ENCODE results near the gene KANK3. TPM values are rescaled to one million over a fixed set of nuclear protein-coding genes. Genes with fewer than 3 reads are reported as not detected.
"Not testable (repeated sequence)": the region's sequence is repeated elsewhere in the genome, so short reads cannot be mapped to it uniquely, and the experiment has no call there.

KANK3 gene
- total RNA-seq, 1 experiment from 2014 or later: 0.37 TPM

- Histone ChIP-seq H3F3A (ENCODE audit: insufficient read depth, low read depth) (peaks cover 11% of the 10 kb centered on the region), H3K4me3 (no peak overlapping the region), H3K4me1 (replicated peaks; ENCODE audit: insufficient read depth) (peaks cover 8% of the 10 kb centered on the region; the same call in 1 of the 2 replicates), H2AFZ (no peak overlapping the region), H3K27me3 (ENCODE audit: insufficient read depth, low read depth) (no peaks in the 10 kb centered on the region), H4K20me1 (ENCODE audit: insufficient read depth) (no peaks in the 10 kb centered on the region), H3K9me2 (ENCODE audit: insufficient read depth) (no peaks in the 10 kb centered on the region), H3K4me2 (no peak overlapping the region), H3K79me2 (ENCODE audit: low read depth) (no peaks in the 10 kb centered on the region), H3K9me3 (ENCODE audit: insufficient read depth, low read depth) (no peaks in the 10 kb centered on the region), H3K27ac (no peak overlapping the region), H3K36me3 (ENCODE audit: low read depth) (no peaks in the 10 kb centered on the region)
- no peak for DNase-seq
- TF ChIP-seq EZH2 (IDR thresholded peaks at IDR 0.05; ENCODE audit: low read depth): no peak
- TF ChIP-seq, protein P1, sequence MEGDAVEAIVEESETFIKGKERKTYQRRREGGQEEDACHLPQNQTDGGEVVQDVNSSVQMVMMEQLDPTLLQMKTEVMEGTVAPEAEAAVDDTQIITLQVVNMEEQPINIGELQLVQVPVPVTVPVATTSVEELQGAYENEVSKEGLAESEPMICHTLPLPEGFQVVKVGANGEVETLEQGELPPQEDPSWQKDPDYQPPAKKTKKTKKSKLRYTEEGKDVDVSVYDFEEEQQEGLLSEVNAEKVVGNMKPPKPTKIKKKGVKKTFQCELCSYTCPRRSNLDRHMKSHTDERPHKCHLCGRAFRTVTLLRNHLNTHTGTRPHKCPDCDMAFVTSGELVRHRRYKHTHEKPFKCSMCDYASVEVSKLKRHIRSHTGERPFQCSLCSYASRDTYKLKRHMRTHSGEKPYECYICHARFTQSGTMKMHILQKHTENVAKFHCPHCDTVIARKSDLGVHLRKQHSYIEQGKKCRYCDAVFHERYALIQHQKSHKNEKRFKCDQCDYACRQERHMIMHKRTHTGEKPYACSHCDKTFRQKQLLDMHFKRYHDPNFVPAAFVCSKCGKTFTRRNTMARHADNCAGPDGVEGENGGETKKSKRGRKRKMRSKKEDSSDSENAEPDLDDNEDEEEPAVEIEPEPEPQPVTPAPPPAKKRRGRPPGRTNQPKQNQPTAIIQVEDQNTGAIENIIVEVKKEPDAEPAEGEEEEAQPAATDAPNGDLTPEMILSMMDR (conservative IDR thresholded peaks at IDR 0.05): no peak
- CTCF ChIA-PET: interaction anchor here (0.6 kb wide), 2 partner anchors 59 to 422 kb away, joined by 3 to 16 read pairs; partner anchors contain the start of gene SNAPC2
- no TSS peak for BruUV-seq (replicated peaks)
- intact Hi-C loops (cut with micrococcal nuclease; ENCODE audit: unreplicated experiment): no loop called here
- POLR2A ChIA-PET (ENCODE audit: unreplicated experiment): no interaction called here
These were observed 762 bp downstream of the KANK3 start for GRCh38 chr19:8342316-8342683.

- CTCF ChIA-PET: interaction anchor here (0.6 kb wide), 1 partner anchor 74 kb away, joined by 6 read pairs; no protein-coding TSS in a partner anchor
- H4K20me1 ChIP-seq (ENCODE audit: insufficient read depth); DNase-seq; H3K4me2 ChIP-seq; H3K27me3 ChIP-seq (ENCODE audit: insufficient read depth, low read depth); H3K27ac ChIP-seq; H3F3A ChIP-seq (ENCODE audit: insufficient read depth, low read depth); H3K4me3 ChIP-seq; H2AFZ ChIP-seq; H3K79me2 ChIP-seq (ENCODE audit: low read depth); H3K9me3 ChIP-seq (ENCODE audit: insufficient read depth, low read depth); intact Hi-C loops (cut with micrococcal nuclease; ENCODE audit: unreplicated experiment); H3K36me3 ChIP-seq (ENCODE audit: low read depth); BruUV-seq (replicated peaks); H3K4me1 ChIP-seq (replicated peaks; ENCODE audit: insufficient read depth); POLR2A ChIA-PET (ENCODE audit: unreplicated experiment); H3K9me2 ChIP-seq (ENCODE audit: insufficient read depth): not testable (repeated sequence)
These were observed 1.6 kb downstream of the KANK3 start for GRCh38 chr19:8341504-8341903.

DNA sequence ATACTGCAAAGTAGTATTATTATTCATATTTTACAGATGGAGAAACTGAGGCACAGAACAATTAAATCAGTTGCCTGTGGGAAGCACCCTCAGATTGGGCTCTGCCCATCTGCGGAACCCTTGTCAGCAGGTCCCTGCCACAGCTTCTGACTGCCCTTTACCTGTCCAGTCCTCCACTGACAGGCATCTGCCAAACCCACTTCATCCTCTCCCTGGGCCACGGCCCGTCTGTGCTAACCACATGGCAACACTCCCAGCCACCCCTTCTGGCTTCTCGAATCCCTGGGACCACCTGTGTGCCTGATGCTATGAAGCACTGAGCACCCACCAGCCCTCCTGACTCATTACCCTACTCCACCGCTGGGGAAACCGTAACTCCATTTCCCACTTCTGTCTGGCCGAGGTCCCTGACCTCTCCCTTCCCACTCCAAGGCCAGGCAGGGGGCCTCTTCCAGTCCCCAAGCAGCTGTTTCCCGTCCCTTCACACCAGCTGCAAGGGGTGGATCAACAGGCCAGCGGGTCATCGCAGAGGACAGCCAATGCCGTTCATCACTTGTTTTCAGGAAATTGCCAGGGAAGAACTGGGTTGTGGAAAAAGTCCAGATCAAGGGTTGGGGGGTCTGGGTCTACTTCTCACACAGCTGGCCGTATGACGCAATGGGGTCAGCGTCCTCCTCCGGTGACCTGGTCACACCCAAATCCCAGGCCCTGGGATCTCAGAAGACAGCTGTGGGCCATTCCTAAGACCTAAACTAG is 2.5 kb downstream of the KANK3 start:
- Histone ChIP-seq H4K20me1 (ENCODE audit: insufficient read depth) (no peaks in the 10 kb centered on the region), H3K4me1 (replicated peaks; ENCODE audit: insufficient read depth) (peaks cover 8% of the 10 kb centered on the region; the same call in 1 of the 2 replicates), H3K4me3 (no peak overlapping the region), H2AFZ (no peak overlapping the region), H3F3A (ENCODE audit: insufficient read depth, low read depth) (peaks cover 14% of the 10 kb centered on the region), H3K27me3 (ENCODE audit: insufficient read depth, low read depth) (no peaks in the 10 kb centered on the region), H3K36me3 (ENCODE audit: low read depth) (no peaks in the 10 kb centered on the region), H3K27ac (no peak overlapping the region), H3K79me2 (ENCODE audit: low read depth) (no peaks in the 10 kb centered on the region), H3K9me2 (ENCODE audit: insufficient read depth) (no peaks in the 10 kb centered on the region), H3K9me3 (ENCODE audit: insufficient read depth, low read depth) (no peaks in the 10 kb centered on the region), H3K4me2 (no peak overlapping the region)
- no peak for TF ChIP-seq EZH2 (IDR thresholded peaks at IDR 0.05; ENCODE audit: low read depth)
- TF ChIP-seq, protein P1 (conservative IDR thresholded peaks at IDR 0.05): no peak
- ChIA-PET POLR2A (ENCODE audit: unreplicated experiment) (no interaction called here), CTCF (no interaction called here)
- DNase-seq: no peak
- intact Hi-C loops (cut with micrococcal nuclease; ENCODE audit: unreplicated experiment): no loop called here
- no TSS peak for BruUV-seq (replicated peaks)

GRCh38 chr19:8338835-8339234 is 4.2 kb downstream of the KANK3 start:
- Histone ChIP-seq H3K9me2 (ENCODE audit: insufficient read depth) (no peaks in the 10 kb centered on the region), H4K20me1 (ENCODE audit: insufficient read depth) (no peaks in the 10 kb centered on the region), H3K4me2 (no peak overlapping the region), H3K27me3 (ENCODE audit: insufficient read depth, low read depth) (no peaks in the 10 kb centered on the region), H3K27ac (no peak overlapping the region), H3K9me3 (ENCODE audit: insufficient read depth, low read depth) (no peaks in the 10 kb centered on the region), H3F3A (ENCODE audit: insufficient read depth, low read depth) (peaks cover 14% of the 10 kb centered on the region), H3K4me1 (replicated peaks; ENCODE audit: insufficient read depth) (peaks cover 8% of the 10 kb centered on the region; the same call in 1 of the 2 replicates), H3K36me3 (ENCODE audit: low read depth) (no peaks in the 10 kb centered on the region), H3K79me2 (ENCODE audit: low read depth) (no peaks in the 10 kb centered on the region), H2AFZ (no peak overlapping the region), H3K4me3 (no peak overlapping the region)
- ChIA-PET CTCF (no interaction called here), POLR2A (ENCODE audit: unreplicated experiment) (no interaction called here)
- no peak for DNase-seq
- no TSS peak for BruUV-seq (replicated peaks)
- TF ChIP-seq, protein P1 (conservative IDR thresholded peaks at IDR 0.05): no peak
- TF ChIP-seq EZH2 (IDR thresholded peaks at IDR 0.05; ENCODE audit: low read depth): no peak
- intact Hi-C loops (cut with micrococcal nuclease; ENCODE audit: unreplicated experiment): no loop called here

Data from PC-9 (cell line).